ENCODE measurements around the gene TMEM270.
"Not testable (repeated sequence)": the region's sequence is repeated elsewhere in the genome, so short reads cannot be mapped to it uniquely, and the experiment has no call there.

Gene TMEM270

GRCh38 chr7:73832806-73833205 lies 28.2 kb upstream of the TMEM270 start:
- DNase-seq (ENCODE audit: low spot score): no peak

GRCh38 chr7:73833251-73833919 lies 27.6 kb upstream of the TMEM270 start:
- DNase-seq (ENCODE audit: low spot score): no peak

DNA sequence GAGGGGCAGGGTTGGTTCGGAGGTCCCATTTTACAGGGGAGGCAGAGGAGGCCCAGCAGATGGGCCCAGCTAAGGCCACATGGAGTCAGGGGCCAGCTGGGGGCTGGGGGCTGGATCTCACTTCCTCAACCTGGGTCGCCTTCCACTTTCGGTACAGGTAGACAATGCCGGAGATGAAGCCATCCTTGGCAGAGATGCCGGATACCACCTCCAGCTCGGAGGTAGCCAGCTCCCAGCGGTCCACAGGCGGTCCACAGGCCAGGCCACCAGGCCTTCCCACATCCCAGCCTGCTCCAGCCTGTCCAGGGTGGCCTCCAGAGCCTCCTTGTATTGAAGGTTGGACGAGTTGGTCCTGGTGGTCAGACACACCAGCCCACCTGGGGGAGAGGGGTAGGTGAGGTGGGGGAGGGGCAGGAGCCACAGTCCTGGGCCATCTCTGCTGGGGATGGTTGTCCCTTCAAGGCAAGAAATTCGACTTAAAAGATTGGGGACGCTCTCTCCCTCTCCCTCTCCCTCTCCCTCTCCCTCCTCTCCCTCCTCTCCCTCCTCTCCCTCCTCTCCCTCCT lies 26.2 kb upstream of the TMEM270 start:
- DNase-seq (ENCODE audit: low spot score): no peak

- not testable (repeated sequence) for DNase-seq (ENCODE audit: low spot score)
Measured at GRCh38 chr7:73837167-73837566, 23.8 kb upstream of the TMEM270 start.

DNA sequence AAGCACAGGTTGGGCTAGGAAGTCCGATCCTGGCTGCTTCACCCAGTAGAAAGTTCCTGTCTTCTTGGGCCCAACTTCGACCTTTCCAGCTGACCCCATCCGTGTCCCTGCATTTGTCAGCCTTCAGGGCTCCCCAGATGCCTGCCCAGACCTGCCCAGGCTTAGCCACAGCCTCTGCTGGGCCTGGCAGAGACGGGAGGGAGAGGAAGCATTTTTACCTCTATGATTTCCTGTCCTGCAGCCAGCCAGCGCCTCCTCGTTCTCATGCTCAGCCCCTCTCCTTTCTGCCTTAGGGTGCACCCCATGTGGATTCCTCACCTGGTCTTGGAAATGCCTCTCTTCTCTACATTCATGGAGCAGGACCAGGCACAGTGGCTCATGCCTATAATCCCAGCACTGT lies 22.3 kb upstream of the TMEM270 start:
- DNase-seq (ENCODE audit: low spot score): no peak

DNA sequence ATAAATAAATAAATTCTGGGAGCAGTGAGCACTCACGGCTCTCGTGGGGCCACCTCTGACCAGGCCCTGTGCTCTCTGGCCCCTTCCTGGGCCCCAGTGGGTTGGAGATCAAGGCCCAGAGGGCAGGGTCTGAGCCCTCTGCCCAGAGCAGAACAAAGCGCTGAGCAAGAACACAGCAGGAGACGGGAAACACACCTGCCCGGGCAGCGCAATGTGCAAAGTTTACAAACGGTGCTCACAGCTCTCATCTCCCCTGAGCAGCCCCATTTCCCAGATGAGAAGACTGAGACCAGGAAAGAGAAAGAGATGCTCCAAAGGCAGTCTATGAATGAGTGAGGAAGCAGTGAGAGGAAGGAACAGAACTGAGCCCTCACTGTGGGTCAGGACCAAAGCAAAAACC lies 21.7 kb upstream of the TMEM270 start:
- no peak for DNase-seq (ENCODE audit: low spot score)

- DNase-seq (ENCODE audit: low spot score): no peak
Measured at GRCh38 chr7:73839743-73840714, 20.9 kb upstream of the TMEM270 start.

DNA sequence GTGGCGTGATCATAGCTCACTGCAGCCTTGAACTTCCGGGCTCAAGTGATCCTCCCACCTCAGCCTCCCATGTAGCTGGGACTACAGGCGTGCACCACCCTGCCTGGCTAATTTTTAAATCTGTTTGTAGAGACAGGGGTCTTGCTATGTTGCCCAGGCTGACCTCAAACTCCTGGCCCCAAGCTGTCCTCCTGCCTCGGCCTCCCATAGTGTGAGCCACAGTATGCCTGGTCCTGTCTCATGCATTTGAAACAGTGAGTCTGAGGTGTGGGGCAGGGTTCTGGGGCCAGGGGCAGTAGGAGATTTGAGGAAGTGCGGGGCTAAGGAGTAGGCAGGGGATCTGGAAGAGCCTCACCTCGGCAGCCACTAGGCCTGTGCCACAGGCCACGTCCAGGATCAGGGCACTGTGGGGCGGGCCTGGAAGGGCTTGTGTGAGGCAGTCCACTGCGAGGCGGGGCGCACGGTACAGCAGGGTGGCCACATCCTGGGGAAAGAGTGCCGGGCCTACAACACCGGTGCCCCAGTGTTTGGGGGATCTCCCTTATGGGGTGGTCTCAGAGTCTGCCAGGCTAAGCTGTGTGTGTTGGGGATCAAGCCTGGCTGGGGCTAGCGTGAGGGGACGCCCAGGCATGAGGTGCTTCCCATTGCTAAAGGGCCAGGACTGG lies 20.1 kb upstream of the TMEM270 start:
- DNase-seq (ENCODE audit: low spot score): no peak

GRCh38 chr7:73841689-73842066 lies 19.3 kb upstream of the TMEM270 start:
- DNase-seq (ENCODE audit: low spot score): no peak

DNA sequence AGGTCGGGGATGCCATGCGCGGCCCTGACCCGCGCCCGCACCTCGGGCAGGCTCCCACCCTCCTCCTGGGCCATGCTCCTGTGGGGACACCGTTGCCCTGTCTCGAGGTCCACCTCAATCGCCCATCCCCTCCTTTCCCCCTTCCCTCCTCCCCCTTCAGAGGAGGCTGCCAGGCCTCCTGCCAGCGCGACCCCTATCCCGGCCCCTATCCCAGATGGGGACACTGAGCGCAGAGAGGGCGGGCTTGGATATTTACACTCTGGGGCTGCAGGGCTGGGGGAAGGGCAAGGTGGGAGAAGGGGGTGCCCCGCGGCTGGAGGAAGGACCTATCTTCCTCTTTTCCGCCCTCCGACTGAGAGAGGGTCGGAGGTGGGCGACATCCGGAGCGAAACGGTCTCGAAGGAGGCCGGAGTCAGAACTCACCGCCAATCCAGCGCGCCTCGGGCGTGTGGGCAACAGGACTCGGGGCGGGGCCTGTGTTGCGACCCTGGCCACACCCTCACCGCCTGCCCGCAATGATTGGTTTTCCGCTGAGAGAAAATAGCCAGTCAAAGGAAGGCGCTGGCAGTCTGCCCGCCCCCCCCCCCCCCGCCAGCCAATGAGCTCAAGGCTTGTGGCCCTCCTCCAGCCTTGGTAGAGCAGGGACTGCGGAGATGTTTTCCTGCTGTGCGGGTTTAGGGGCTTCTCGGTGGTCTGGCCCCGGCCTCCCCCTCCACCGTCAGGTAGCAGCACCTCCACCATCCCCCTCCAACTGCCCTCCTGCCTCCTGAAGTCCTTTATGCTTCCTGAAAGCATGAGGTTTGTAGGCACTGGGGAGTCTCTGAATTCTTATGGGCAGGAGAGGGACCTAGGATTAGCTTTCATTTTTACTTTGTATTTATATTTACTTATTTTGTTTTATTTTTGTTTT lies 18.6 kb upstream of the TMEM270 start, which contains the start of gene METTL27:
TSS of gene METTL27 (minus strand) at position 450 of the 910 bp plus-strand sequence. CDS start at position 74, 376 bp downstream.
- peak; percentile 95 for DNase-seq (ENCODE audit: low spot score)

GRCh38 chr7:73844131-73844547 lies 16.8 kb upstream of the TMEM270 start:
- DNase-seq (ENCODE audit: low spot score): no peak

DNA sequence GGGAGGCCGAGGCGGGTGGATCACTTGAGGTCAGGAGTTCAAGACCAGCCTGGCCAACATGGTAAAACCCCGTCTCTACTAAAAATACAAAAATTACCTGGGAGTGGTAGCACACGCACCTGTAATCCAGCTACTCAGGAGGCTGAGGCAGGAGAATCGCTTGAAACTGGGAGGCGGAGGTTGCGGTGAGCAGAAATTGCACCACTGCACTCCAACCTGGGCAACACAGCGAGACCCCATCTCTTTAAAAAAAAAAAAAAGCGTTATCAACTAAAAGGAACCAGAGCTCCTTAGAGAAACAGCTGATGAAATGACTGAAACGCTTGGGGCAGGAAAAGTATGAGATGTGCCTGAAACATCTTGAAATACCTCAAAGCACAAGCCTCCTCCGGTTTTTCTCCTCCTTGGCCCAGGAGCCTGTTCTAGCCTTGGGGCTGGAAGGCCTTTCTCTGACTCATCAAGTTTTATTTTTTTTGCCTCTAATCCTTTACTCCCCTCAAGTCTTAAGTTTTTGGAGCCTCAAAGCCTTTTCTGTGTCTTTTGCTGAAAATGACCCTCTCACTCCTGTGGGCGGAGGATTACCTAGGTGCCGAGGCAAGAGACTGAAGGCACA lies 16.0 kb upstream of the TMEM270 start:
- no peak for DNase-seq (ENCODE audit: low spot score)

DNA sequence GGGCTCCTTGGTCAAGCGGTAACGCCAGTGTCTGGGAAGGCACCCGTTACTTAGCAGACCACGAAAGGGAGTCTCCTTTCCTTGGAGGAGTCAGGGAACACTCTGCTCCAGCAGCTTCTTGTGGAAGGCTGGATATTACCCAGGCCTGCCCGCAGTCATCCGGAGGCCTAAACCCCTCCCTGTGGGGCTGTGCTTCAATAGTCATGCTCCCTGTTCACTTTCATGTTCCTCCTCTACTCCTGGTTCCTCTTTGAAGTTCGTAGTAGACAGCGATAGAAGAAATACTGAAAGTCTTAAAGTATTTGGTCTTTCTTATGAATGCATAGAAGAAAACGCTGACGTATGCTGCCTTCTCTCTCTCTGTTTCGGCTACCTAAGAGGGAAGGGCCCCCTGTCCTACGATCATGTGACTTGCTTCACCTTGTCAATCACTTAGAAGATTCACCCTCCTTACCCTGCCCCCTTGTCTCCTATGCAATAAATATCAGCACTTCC lies 15.2 kb upstream of the TMEM270 start:
- peak; percentile 50 for DNase-seq (ENCODE audit: low spot score)

DNA sequence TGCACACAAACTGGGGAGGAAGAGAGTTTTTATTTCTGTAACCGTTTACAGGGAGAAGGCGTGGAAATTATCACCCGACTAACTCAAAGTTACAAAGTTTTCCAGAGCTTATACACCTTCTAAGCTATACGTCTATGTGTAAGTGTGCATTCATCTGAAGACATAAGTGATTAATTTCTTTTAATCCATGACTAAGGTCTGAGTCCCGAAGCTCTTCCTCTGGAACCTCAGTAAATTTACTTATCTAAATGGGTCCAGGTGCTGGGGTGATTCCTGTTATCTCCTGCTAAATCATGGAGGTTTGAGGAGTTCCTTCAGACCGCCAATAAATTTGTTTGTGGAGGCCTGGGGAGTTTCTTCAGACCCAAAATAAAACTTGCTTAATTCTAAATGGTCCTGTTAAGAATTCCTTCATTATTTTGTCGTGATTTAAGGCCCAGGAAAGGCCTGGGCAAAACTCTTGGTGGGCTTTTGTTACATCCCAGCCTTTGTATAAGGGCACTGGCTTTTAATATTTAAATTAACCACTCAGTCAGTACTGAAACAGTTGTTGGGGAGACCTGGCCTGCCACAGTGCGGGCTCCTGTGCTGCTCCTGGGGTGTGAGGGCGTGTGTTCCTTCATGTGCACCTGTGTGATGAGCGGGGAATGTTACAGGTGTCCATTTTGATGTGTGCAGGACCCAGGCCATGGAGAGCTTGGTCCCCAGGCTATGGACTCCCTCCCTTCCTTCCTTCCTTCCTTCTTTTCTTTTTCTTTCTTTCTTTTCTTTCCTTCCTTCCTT lies 12.8 kb upstream of the TMEM270 start:
- no peak for DNase-seq (ENCODE audit: low spot score)

- DNase-seq (ENCODE audit: low spot score): no peak
Measured at GRCh38 chr7:73850781-73851207, 10.2 kb upstream of the TMEM270 start.

- no peak for DNase-seq (ENCODE audit: low spot score)
Measured at GRCh38 chr7:73851410-73852338, 9.3 kb upstream of the TMEM270 start.

GRCh38 chr7:73852500-73852899 lies 8.5 kb upstream of the TMEM270 start:
- no peak for DNase-seq (ENCODE audit: low spot score)

DNA sequence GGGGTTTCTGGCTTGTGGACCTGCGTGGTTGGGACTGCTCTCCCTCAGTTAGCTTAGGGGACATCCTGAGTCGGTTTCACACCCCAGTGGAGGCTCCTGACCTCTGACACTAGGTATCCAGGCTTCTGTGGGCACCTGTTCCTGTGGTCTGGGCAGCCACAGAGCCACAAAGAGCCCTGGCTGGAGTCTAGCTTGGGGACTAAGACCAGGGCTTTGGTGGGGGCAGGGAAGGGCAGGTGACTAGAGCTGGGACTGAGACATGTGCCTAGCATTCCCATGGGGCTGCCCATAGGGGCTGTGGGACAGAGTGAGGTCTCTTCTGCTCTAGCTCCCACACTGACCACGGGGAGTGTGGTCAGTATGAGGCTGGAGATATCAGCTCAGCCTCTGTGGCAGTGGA lies 4.0 kb upstream of the TMEM270 start:
- no peak for DNase-seq (ENCODE audit: low spot score)

GRCh38 chr7:73858807-73859206 lies 2.2 kb upstream of the TMEM270 start:
- no peak for DNase-seq (ENCODE audit: low spot score)
